Thyroid gland (tissue), 4 donors: Measurements from ENCODE around the gene NPIPB2. TPM values are rescaled to one million over a fixed set of nuclear protein-coding genes. Genes with fewer than 3 reads are reported as not detected.

Experiments
- DNase-seq, 2 donors: peaks; one replicate each; pipeline ENCODE4 v3.0.0-alpha.2; 2019
- H3K27ac ChIP-seq, 3 donors: fragments of 200-600 bp; sonication (generic); 1 replicate in 2 of 3; 2 replicates in 1 of 3; pipeline ENCODE4 v1.5.1; 2016 to 2019; ENCODE audit warnings: mild to moderate bottlenecking in 1 of 3, moderate library complexity in 1 of 3
- H3K27me3 ChIP-seq: fragments of 200-600 bp; sonication (generic); one replicate; pipeline ENCODE4 v1.5.1; 2019
- H3K36me3 ChIP-seq, 2 donors: fragments of 200-600 bp; sonication (generic); one replicate each; pipeline ENCODE4 v1.5.1; 2016 to 2019
- H3K4me1 ChIP-seq, 2 donors: fragments of 200-600 bp; sonication (generic); one replicate each; pipeline ENCODE4 v1.5.1; 2017 to 2019
- H3K4me3 ChIP-seq, 3 donors: fragments of 200-600 bp; sonication (generic); replicated peaks in 1 of 3; 1 replicate in 2 of 3; 2 replicates in 1 of 3; pipeline ENCODE4 v1.5.1; 2016; ENCODE audit warnings: mild to moderate bottlenecking in 1 of 3
- H3K9me3 ChIP-seq: fragments of 200-600 bp; sonication (generic); one replicate; pipeline ENCODE4 v1.5.1; 2017
- POLR2A ChIP-seq, 2 donors: fragments of 450-650 bp; IDR thresholded peaks; one replicate each; pipeline ENCODE4 v1.6.1; 2017; ENCODE audit warnings: antibody characterized with exemption in 2 of 2, mild to moderate bottlenecking in 2 of 2, moderate library complexity in 1 of 2
- whole genome bisulfite sequencing, 2 donors: methylation state at CpG; one replicate each; pipeline ENCODE4 v1.1.5; 2017; 5-methylcytosine and 5-hydroxymethylcytosine counted together
- intact Hi-C: fragments of 100-400 bp; cut with DNase I; formaldehyde crosslinking; loops from one replicate; pipeline ENCODE4 v1.15.1; 2023
- total RNA-seq, 4 donors: library from RNA; depleted of rRNA; stranded (reverse); fragments of >200 nt; gene quantifications; one replicate each; pipeline ENCODE4 v1.2.3, GENCODE V29; 2016
- TF ChIP-seq, protein P1 (sequence below), 6 experiments: fragments of 200-600 bp in 3 of 6; fragments of 450-650 bp in 3 of 6; sonication (generic) in 3 of 6; IDR thresholded peaks; one replicate each; pipeline ENCODE4 v1.5.1; 2016 to 2019; ENCODE audit warnings: antibody characterized with exemption in 6 of 6, mild to moderate bottlenecking in 2 of 6, inconsistent platforms in 1 of 6, moderate library complexity in 1 of 6

The NPIPB2 gene
- total RNA-seq, 4 donors from 2014 or later, result 5.9 to 34.4 (median 9.7) TPM

DNA sequence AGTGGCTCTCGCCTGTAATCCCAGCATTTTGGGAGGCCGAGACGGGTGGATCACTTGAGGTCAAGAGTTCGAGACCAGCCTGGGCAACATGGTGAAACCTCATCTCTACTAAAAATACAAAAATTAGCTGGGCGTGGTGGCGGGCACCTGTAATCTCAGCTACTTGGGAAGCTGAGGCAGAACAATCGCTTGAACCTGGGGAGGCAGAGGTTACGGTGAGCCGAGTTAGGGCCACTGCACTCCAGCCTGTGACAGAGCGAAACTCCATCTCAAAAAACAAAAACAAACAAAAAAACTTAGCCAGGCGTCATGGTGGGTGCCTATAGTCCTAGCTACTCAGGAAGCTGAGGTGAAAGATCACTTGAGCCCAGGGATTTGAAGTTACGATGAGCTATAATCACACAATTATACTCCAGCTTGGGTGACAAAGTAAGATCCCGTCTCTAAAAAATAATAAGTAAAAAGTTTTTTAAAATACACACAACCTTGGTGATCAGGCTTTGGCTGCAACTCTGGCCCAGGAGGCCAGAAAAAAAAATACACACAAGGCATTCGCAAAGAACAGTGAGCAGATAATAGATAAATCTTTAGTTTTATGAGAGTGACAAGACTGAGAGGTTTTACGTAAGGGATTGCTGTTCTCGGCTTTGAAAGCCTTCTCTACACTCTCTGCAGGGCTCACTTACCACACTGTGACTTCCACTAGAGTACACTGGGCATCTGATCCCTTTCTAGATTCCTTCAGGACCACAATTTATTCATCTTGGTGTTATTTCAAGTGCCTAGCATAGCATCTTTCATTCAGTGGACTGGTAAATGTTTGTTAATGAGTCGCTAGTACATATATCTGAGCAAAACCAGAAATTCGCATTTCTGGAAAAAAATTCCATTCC lies 31.9 kb downstream of the NPIPB2 start:
- H3K27me3 ChIP-seq, result no peaks in the 10 kb centered on the region
- H3K4me3 ChIP-seq, result no peak overlapping the region
- intact Hi-C loops, result no loop called here
- H3K27ac ChIP-seq, result peak overlapping the region in 1 of 3 donors; percentile 31
- H3K4me1 ChIP-seq, result peaks cover 38 to 46% of the 10 kb centered on the region in 2 donors
- no peak for DNase-seq
- no peaks in the 10 kb centered on the region for H3K36me3 ChIP-seq
- TF ChIP-seq, protein P1, sequence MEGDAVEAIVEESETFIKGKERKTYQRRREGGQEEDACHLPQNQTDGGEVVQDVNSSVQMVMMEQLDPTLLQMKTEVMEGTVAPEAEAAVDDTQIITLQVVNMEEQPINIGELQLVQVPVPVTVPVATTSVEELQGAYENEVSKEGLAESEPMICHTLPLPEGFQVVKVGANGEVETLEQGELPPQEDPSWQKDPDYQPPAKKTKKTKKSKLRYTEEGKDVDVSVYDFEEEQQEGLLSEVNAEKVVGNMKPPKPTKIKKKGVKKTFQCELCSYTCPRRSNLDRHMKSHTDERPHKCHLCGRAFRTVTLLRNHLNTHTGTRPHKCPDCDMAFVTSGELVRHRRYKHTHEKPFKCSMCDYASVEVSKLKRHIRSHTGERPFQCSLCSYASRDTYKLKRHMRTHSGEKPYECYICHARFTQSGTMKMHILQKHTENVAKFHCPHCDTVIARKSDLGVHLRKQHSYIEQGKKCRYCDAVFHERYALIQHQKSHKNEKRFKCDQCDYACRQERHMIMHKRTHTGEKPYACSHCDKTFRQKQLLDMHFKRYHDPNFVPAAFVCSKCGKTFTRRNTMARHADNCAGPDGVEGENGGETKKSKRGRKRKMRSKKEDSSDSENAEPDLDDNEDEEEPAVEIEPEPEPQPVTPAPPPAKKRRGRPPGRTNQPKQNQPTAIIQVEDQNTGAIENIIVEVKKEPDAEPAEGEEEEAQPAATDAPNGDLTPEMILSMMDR (IDR thresholded peaks at IDR 0.05), result no peak
- no peak for TF ChIP-seq POLR2A (IDR thresholded peaks at IDR 0.05)
- no peaks in the 10 kb centered on the region for H3K9me3 ChIP-seq
- WGBS, 2 donors, result 76 to 78% methylated on average over 18 of the region's 18 CpGs

DNA sequence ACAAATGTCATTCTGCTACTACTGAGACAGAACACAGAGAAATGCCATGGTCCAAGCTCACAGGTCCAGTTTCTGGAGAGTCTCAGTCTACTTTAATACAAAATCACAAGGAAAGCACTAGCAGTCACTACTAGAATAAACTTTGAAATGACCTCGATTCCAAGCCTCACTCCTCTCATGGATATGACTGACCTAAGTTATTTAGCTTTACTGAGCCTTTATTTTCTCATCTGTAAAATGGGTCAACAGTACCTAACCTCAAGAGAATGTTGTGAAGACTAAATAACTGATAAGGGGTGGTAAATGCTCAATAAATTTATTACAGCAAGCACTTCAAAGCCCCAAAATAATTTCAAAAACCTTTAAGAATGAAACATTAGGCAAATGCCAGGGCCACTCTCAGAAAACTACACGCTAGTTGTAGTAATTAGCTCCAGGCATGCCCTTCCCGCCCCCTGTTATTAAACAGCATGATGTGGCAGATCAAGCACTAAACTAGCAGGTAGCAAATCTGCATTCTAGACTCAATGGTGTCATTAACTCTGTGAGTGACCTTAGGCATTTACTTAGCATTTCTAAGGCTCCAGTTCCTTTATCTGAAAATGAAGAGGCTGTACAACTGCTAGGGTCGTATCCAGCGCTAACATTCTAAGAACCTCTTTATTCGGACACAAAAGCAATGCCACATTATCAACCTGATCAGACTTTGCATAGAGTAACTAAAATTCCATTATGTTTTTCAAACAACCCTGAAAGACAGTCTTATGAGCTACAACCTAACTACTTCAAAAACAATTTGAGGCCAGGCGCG lies 34.5 kb downstream of the NPIPB2 start:
- Histone ChIP-seq H3K4me3 (no peak overlapping the region), H3K27me3 (no peaks in the 10 kb centered on the region), H3K27ac (no peak overlapping the region), H3K36me3 (no peaks in the 10 kb centered on the region), H3K9me3 (no peaks in the 10 kb centered on the region), H3K4me1 (peaks cover 21 to 31% of the 10 kb centered on the region in 2 donors)
- WGBS, 2 donors, result 93 to 94% methylated on average over 8 of the region's 8 CpGs
- intact Hi-C loops, result no loop called here
- DNase-seq, result no peak
- TF ChIP-seq, protein P1 (IDR thresholded peaks at IDR 0.05), result no peak
- TF ChIP-seq POLR2A (IDR thresholded peaks at IDR 0.05), result no peak

DNA sequence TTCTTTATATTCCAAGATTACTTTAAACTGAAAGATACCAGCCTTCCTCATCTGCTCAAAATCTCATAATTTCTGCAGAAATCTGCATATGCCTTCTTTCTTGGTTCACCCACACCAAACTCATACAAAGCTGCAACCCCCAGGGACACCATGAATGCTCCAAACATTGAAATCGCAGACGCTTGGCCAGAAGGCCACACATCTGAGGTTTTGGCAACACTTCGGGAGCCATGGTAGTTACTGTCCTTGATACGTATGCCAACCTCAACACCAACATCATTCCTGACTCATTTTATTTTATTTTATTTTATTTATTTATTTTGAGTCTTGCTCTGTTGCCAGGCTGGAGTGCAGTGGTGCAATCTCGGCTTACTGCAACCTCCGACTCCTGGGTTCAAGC lies 37.9 kb downstream of the NPIPB2 start:
- Histone ChIP-seq H3K27ac (no peak overlapping the region), H3K4me1 (peaks cover 8 to 27% of the 10 kb centered on the region in 2 donors), H3K4me3 (no peak overlapping the region), H3K27me3 (no peaks in the 10 kb centered on the region), H3K36me3 (no peaks in the 10 kb centered on the region), H3K9me3 (no peaks in the 10 kb centered on the region)
- 93 to 96% methylated on average over 6 of the region's 6 CpGs for WGBS, 2 donors
- TF ChIP-seq, protein P1 (IDR thresholded peaks at IDR 0.05), result no peak
- TF ChIP-seq POLR2A (IDR thresholded peaks at IDR 0.05), result no peak
- intact Hi-C loops, result no loop called here
- no peak for DNase-seq

DNA sequence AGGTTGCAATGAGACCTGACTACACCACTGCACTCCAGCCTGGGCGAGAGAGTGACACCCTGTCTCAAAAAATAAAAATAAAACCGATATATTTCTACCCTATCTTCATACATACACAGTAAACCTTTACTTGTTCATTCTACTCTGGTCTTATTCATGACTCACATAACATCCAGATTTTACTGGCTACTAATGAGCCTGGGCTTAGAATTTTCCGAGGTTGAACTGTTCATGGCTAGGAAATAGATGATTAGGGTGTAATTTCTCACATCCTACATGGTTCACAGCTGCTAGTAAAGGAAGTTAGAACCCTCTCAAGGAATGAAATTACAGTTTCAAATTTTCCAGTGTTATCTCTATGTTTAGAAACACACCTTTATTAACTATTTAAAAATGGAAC lies 40.8 kb downstream of the NPIPB2 start:
- H3K9me3 ChIP-seq, result no peaks in the 10 kb centered on the region
- WGBS, 2 donors, result 83 to 87% methylated on average over 3 of the region's 3 CpGs
- no peaks in the 10 kb centered on the region for H3K36me3 ChIP-seq
- peaks cover 8 to 31% of the 10 kb centered on the region in 2 donors for H3K4me1 ChIP-seq
- H3K27ac ChIP-seq, result no peak overlapping the region
- no peak for TF ChIP-seq POLR2A (IDR thresholded peaks at IDR 0.05)
- TF ChIP-seq, protein P1 (IDR thresholded peaks at IDR 0.05), result no peak
- H3K4me3 ChIP-seq, result no peak overlapping the region
- no peaks in the 10 kb centered on the region for H3K27me3 ChIP-seq
- DNase-seq, result no peak
- intact Hi-C loops, result no loop called here
